Activated CD4-positive, alpha-beta T cell treated with anti-CD3 and anti-CD28 coated beads for 1 hour (primary cell): ENCODE data around the gene NYAP2.
A peak's percentile ranks its signal among the peaks of the same experiment; 100 is the strongest.

ENCODE experiments used
- DNase-seq: peaks from one replicate; pipeline ENCODE4 v3.0.0-alpha.2; 2020

Gene NYAP2

GRCh38 chr2:225640550-225640949 is 241.0 kb downstream of the NYAP2 start:
- DNase-seq: no peak

- DNase-seq: no peak
Observed at GRCh38 chr2:225649274-225649673, 249.8 kb downstream of the NYAP2 start.

GRCh38 chr2:225650041-225650440 is 250.5 kb downstream of the NYAP2 start:
- no peak for DNase-seq

GRCh38 chr2:225660262-225661131 is 261.0 kb downstream of the NYAP2 start:
- peak; percentile 57 for DNase-seq

GRCh38 chr2:225662101-225662500 is 262.6 kb downstream of the NYAP2 start:
- no peak for DNase-seq

GRCh38 chr2:225667445-225667844 is 267.9 kb downstream of the NYAP2 start:
- DNase-seq: no peak

GRCh38 chr2:225668606-225669266 is 269.2 kb downstream of the NYAP2 start:
- DNase-seq: no peak

GRCh38 chr2:225670111-225670974 is 270.8 kb downstream of the NYAP2 start:
- DNase-seq: no peak

- DNase-seq: no peak
Observed at GRCh38 chr2:225678792-225679191, 279.3 kb downstream of the NYAP2 start.

GRCh38 chr2:225683258-225683657 is 283.7 kb downstream of the NYAP2 start:
- DNase-seq: no peak

GRCh38 chr2:225690153-225690552 is 290.6 kb downstream of the NYAP2 start:
- no peak for DNase-seq

GRCh38 chr2:225691711-225692110 is 292.2 kb downstream of the NYAP2 start:
- no peak for DNase-seq

GRCh38 chr2:225693259-225693658 is 293.7 kb downstream of the NYAP2 start:
- DNase-seq: no peak

- DNase-seq: no peak
Observed at GRCh38 chr2:225694664-225695063, 295.2 kb downstream of the NYAP2 start.

GRCh38 chr2:225697936-225698335 is 298.4 kb downstream of the NYAP2 start:
- no peak for DNase-seq
